Measurements from ENCODE around the gene CDKN2D. TPM values are rescaled to one million over a fixed set of nuclear protein-coding genes. Genes with fewer than 3 reads are reported as not detected.

Gene CDKN2D
- total RNA-seq, 1 experiment from 2014 or later: 2.3 TPM

DNA sequence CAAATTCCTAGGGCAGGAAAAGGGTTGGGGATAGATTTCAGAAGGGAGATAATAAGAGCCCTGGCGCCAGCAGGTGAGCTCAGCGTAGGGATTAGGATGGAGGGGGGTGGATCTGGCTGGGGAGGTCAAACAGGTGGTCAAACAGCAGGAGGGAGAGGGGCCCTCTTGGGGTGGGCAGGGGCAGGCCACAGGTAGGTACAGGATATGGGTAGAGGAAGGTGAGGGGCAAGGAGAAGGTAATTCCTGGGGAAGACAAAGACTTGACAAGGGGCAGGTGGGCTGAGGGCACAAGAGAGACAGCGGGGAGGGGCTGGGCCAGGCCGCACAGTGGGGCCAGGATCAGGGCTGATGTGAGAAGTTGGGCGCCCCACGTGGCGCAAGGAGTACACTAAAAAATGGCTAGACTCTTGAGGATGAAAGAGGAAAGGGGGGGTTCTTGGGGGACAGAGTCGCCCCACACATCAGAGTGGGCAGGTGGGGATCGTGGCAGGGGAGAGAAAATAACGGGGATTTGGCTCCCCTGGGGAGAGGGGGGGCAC lies 3.7 kb downstream of the CDKN2D start:
- H3K4me2 ChIP-seq (ENCODE audit: low read depth, low read length, poor library complexity, severe bottlenecking): peak overlapping the region; percentile 92
- peaks cover 40% of the 10 kb centered on the region for H3K4me1 ChIP-seq (ENCODE audit: low read length)
- H2AFZ ChIP-seq (ENCODE audit: low read length): peak overlapping the region; percentile 32; the same call in 1 of the 2 replicates
- no peaks in the 10 kb centered on the region for H3K9me3 ChIP-seq (ENCODE audit: low read length)
- H3K4me3 ChIP-seq (ENCODE audit: low read length): peak overlapping the region; percentile 99
- H3K27me3 ChIP-seq (ENCODE audit: low read length): no peaks in the 10 kb centered on the region
- DNase-seq: peak; percentile 85
- peaks cover 20% of the 10 kb centered on the region for H3K79me2 ChIP-seq (ENCODE audit: low read length)
- H3K9ac ChIP-seq (ENCODE audit: low read length): peak overlapping the region; percentile 95
- H3K36me3 ChIP-seq (ENCODE audit: insufficient read depth, low read length): peaks cover 20% of the 10 kb centered on the region
- peak overlapping the region; percentile 73 for H3K27ac ChIP-seq (ENCODE audit: low read length)
- no peaks in the 10 kb centered on the region for H3K9me2 ChIP-seq (replicated peaks; ENCODE audit: insufficient read depth, low read length)
- no peaks in the 10 kb centered on the region; the same call in 1 of the 2 replicates for H4K20me1 ChIP-seq (ENCODE audit: insufficient read depth, low read depth, low read length)

DNA sequence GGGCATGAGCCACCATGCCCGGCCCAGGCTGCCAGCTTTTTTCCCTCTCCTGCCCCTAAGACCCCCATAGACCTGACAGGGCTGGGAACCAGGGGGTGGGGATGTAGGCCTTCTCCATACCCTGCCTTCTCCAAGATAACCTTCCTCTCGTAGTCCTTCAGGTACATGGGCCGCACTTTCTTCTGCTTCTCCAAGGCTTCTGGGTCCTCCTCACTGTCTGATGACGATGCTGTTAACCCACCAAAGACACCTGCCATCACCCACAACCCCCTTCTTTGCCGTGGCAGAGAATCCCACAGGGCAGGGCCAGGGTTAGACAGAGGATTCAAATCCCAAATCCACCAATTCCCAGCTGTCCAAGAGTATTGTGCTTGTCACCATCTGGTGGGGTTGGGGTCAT lies 6.2 kb downstream of the CDKN2D start:
- Histone ChIP-seq H3K9ac (ENCODE audit: low read length) (no peak overlapping the region), H3K36me3 (ENCODE audit: insufficient read depth, low read length) (peaks cover 27% of the 10 kb centered on the region), H3K4me2 (ENCODE audit: low read depth, low read length, poor library complexity, severe bottlenecking) (no peak overlapping the region), H2AFZ (ENCODE audit: low read length) (no peak overlapping the region), H4K20me1 (ENCODE audit: insufficient read depth, low read depth, low read length) (peaks cover 6% of the 10 kb centered on the region; the same call in 1 of the 2 replicates), H3K27me3 (ENCODE audit: low read length) (no peaks in the 10 kb centered on the region), H3K9me3 (ENCODE audit: low read length) (no peaks in the 10 kb centered on the region), H3K27ac (ENCODE audit: low read length) (no peak overlapping the region), H3K9me2 (replicated peaks; ENCODE audit: insufficient read depth, low read length) (no peaks in the 10 kb centered on the region), H3K79me2 (ENCODE audit: low read length) (peaks cover 20% of the 10 kb centered on the region), H3K4me1 (ENCODE audit: low read length) (peaks cover 24% of the 10 kb centered on the region), H3K4me3 (ENCODE audit: low read length) (no peak overlapping the region)
- DNase-seq: no peak

DNA sequence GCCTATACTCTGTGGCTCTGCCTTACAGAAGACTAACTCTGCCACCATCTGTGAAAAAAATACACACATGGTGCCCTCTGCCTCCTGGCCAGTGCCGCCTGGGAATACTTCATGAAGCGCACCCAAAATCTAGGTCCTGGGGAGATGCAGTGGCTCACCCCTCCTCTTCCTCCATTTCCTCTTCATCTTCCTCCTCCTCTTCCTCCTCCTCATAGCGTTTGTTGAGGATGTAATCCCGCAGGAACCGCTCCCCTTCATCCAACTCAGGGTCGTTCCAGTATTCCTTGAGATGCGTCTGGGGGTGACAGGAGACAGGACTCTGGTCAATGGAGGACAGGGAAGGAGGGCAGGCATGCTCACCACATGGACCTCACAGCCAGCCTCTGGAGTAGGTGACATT lies 8.6 kb downstream of the CDKN2D start:
- peaks cover 9% of the 10 kb centered on the region for H3K4me1 ChIP-seq (ENCODE audit: low read length)
- H3K9ac ChIP-seq (ENCODE audit: low read length): no peak overlapping the region
- H3K27ac ChIP-seq (ENCODE audit: low read length): no peak overlapping the region
- H2AFZ ChIP-seq (ENCODE audit: low read length): no peak overlapping the region
- peaks cover 6% of the 10 kb centered on the region; the same call in 1 of the 2 replicates for H4K20me1 ChIP-seq (ENCODE audit: insufficient read depth, low read depth, low read length)
- H3K79me2 ChIP-seq (ENCODE audit: low read length): peaks cover 14% of the 10 kb centered on the region
- H3K4me2 ChIP-seq (ENCODE audit: low read depth, low read length, poor library complexity, severe bottlenecking): no peak overlapping the region
- H3K36me3 ChIP-seq (ENCODE audit: insufficient read depth, low read length): peaks cover 30% of the 10 kb centered on the region
- H3K9me2 ChIP-seq (replicated peaks; ENCODE audit: insufficient read depth, low read length): no peaks in the 10 kb centered on the region
- H3K27me3 ChIP-seq (ENCODE audit: low read length): no peaks in the 10 kb centered on the region
- DNase-seq: no peak
- H3K4me3 ChIP-seq (ENCODE audit: low read length): no peak overlapping the region
- no peaks in the 10 kb centered on the region for H3K9me3 ChIP-seq (ENCODE audit: low read length)

DNA sequence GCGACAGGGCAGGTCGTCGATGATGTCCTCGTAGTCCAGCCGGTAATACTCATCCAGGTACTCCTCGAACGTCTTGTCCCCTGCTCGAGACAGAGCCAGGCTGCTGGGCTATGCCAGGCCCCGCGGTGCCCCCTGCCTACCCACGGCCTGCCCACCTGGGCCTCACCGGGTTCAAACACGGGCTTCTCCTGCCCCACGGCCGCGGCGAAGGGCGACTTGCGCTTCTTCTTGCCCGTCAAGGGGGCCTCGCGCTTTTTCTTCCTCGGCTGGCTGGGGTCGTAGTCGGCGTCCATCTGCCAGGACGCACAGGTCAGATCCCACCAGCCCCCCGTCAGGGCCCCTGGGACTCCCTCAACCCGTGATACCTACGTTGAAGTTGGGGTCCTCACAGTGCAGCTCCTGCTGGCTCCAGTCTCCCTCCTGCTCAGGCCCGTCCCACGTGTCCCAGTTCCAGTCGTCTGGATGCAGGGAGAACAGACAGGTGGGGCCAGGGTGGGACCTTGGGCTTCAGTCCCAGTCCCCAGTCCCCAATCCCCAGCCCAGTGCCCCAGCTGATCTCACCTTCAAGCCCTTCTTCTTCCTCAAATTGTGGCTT lies 11.1 kb downstream of the CDKN2D start:
- H3K9me3 ChIP-seq (ENCODE audit: low read length): no peaks in the 10 kb centered on the region
- H3K27ac ChIP-seq (ENCODE audit: low read length): no peak overlapping the region
- DNase-seq: no peak
- H3K4me2 ChIP-seq (ENCODE audit: low read depth, low read length, poor library complexity, severe bottlenecking): no peak overlapping the region
- H3K27me3 ChIP-seq (ENCODE audit: low read length): no peaks in the 10 kb centered on the region
- H4K20me1 ChIP-seq (ENCODE audit: insufficient read depth, low read depth, low read length): peaks cover 6% of the 10 kb centered on the region; the same call in 1 of the 2 replicates
- H3K4me1 ChIP-seq (ENCODE audit: low read length): no peaks in the 10 kb centered on the region
- no peak overlapping the region for H3K4me3 ChIP-seq (ENCODE audit: low read length)
- peaks cover 31% of the 10 kb centered on the region for H3K36me3 ChIP-seq (ENCODE audit: insufficient read depth, low read length)
- H3K9me2 ChIP-seq (replicated peaks; ENCODE audit: insufficient read depth, low read length): no peaks in the 10 kb centered on the region
- no peak overlapping the region for H2AFZ ChIP-seq (ENCODE audit: low read length)
- H3K79me2 ChIP-seq (ENCODE audit: low read length): no peaks in the 10 kb centered on the region
- H3K9ac ChIP-seq (ENCODE audit: low read length): no peak overlapping the region

DNA sequence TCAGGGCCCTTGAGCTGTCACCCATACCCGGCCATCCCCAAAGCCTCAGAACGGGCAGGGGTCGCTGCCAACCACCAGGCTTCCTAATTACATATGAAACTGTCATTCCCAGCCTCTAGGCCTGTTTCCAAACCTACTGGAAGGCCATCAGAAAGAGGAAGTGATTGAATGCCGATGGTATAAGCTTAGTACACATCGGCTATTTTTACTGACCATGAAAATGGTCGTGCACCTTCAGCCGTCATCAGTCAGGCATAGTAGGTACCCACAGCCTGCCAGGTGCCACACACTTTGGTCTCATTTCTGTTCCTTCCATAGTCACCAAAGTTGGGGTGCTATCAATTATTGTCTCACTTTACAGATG lies 13.2 kb downstream of the CDKN2D start:
- no peak overlapping the region for H3K9ac ChIP-seq (ENCODE audit: low read length)
- H3K4me2 ChIP-seq (ENCODE audit: low read depth, low read length, poor library complexity, severe bottlenecking): no peak overlapping the region
- H2AFZ ChIP-seq (ENCODE audit: low read length): no peak overlapping the region
- H3K9me3 ChIP-seq (ENCODE audit: low read length): no peaks in the 10 kb centered on the region
- no peaks in the 10 kb centered on the region for H3K9me2 ChIP-seq (replicated peaks; ENCODE audit: insufficient read depth, low read length)
- H3K36me3 ChIP-seq (ENCODE audit: insufficient read depth, low read length): peaks cover 30% of the 10 kb centered on the region
- H3K27me3 ChIP-seq (ENCODE audit: low read length): no peaks in the 10 kb centered on the region
- no peaks in the 10 kb centered on the region for H3K79me2 ChIP-seq (ENCODE audit: low read length)
- H3K4me1 ChIP-seq (ENCODE audit: low read length): no peaks in the 10 kb centered on the region
- H3K4me3 ChIP-seq (ENCODE audit: low read length): no peak overlapping the region
- 0 out of 2 replicates have a peak, but pooled peaks cover 6% of the 10 kb centered on the region for H4K20me1 ChIP-seq (ENCODE audit: insufficient read depth, low read depth, low read length)
- no peak overlapping the region for H3K27ac ChIP-seq (ENCODE audit: low read length)
- DNase-seq: no peak

DNA sequence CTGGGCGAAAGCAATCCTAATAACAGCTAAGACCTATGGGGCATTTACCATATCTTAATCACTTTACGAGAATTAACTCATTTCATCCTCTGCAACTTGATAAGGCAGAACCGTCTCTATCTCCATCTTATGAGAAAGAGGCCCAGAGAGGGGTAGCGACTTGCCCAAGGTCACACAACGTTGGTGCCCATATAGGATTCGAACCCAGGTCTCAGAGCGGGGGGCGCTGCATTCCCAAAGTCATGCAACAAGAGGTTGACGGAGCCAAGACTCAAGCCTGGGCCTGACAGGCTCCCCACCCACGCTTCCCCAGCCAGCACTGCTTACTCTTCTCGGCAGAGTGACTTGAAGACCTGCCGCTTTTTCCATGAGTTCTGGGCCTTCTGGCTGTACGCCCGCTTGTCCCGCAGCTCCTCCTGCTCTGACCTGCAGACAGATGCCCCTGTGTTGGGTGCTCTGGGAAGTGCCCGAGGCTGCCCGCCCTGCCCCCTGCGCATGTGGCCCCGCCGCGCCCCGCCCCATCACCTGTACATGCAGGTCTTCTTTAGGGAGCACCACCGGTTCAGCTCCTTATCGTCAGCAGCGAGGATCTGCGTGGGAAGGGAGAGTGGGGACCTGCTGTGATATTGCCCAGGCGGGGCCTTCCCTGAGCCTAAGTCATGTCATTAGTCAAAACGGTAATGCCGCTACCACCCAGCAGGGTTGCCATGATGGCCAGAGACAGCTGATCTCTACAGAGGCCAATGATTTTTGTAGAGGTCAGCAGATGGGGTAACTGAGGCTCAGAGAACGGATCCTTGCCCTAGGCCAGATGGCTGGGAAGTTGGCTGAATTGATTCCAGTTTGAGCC lies 13.8 kb downstream of the CDKN2D start:
- H3K4me3 ChIP-seq (ENCODE audit: low read length): no peak overlapping the region
- H3K4me2 ChIP-seq (ENCODE audit: low read depth, low read length, poor library complexity, severe bottlenecking): no peak overlapping the region
- no peaks in the 10 kb centered on the region for H3K9me2 ChIP-seq (replicated peaks; ENCODE audit: insufficient read depth, low read length)
- H3K36me3 ChIP-seq (ENCODE audit: insufficient read depth, low read length): peaks cover 26% of the 10 kb centered on the region
- no peaks in the 10 kb centered on the region for H3K4me1 ChIP-seq (ENCODE audit: low read length)
- no peak for DNase-seq
- 0 out of 2 replicates have a peak, but pooled peaks cover 6% of the 10 kb centered on the region for H4K20me1 ChIP-seq (ENCODE audit: insufficient read depth, low read depth, low read length)
- no peak overlapping the region for H2AFZ ChIP-seq (ENCODE audit: low read length)
- no peaks in the 10 kb centered on the region for H3K9me3 ChIP-seq (ENCODE audit: low read length)
- H3K27ac ChIP-seq (ENCODE audit: low read length): no peak overlapping the region
- no peaks in the 10 kb centered on the region for H3K79me2 ChIP-seq (ENCODE audit: low read length)
- H3K9ac ChIP-seq (ENCODE audit: low read length): no peak overlapping the region
- no peaks in the 10 kb centered on the region for H3K27me3 ChIP-seq (ENCODE audit: low read length)

DNA sequence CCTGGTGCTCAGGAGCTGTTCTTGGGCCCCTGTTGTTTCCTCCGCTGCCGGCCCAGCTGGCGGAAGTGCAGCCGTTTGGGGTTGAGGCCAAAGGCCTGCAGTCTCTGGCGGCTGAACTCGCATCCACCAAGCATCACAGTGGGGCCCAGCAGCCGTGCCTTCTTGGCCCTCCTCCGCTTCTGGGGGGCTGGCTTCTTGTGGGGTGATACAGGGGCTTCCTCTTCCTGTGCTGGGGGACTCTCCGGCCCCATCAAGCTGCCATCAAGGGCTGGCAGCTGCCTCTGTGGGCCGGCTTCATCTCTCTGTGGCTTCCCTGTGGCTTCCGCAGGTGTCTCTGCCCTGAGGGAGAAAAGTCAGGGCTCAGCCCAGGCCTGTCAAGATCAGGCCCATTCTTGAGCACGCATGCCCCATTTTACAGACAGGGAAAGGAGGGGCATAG lies 14.8 kb downstream of the CDKN2D start:
- no peak overlapping the region for H2AFZ ChIP-seq (ENCODE audit: low read length)
- H3K27me3 ChIP-seq (ENCODE audit: low read length): no peaks in the 10 kb centered on the region
- no peak overlapping the region for H3K4me3 ChIP-seq (ENCODE audit: low read length)
- no peak overlapping the region for H3K9ac ChIP-seq (ENCODE audit: low read length)
- no peak overlapping the region for H3K27ac ChIP-seq (ENCODE audit: low read length)
- H4K20me1 ChIP-seq (ENCODE audit: insufficient read depth, low read depth, low read length): no peaks in the 10 kb centered on the region
- no peak for DNase-seq
- H3K79me2 ChIP-seq (ENCODE audit: low read length): no peaks in the 10 kb centered on the region
- H3K4me2 ChIP-seq (ENCODE audit: low read depth, low read length, poor library complexity, severe bottlenecking): no peak overlapping the region
- peaks cover 19% of the 10 kb centered on the region for H3K36me3 ChIP-seq (ENCODE audit: insufficient read depth, low read length)
- H3K4me1 ChIP-seq (ENCODE audit: low read length): no peaks in the 10 kb centered on the region
- H3K9me2 ChIP-seq (replicated peaks; ENCODE audit: insufficient read depth, low read length): no peaks in the 10 kb centered on the region
- no peaks in the 10 kb centered on the region for H3K9me3 ChIP-seq (ENCODE audit: low read length)

DNA sequence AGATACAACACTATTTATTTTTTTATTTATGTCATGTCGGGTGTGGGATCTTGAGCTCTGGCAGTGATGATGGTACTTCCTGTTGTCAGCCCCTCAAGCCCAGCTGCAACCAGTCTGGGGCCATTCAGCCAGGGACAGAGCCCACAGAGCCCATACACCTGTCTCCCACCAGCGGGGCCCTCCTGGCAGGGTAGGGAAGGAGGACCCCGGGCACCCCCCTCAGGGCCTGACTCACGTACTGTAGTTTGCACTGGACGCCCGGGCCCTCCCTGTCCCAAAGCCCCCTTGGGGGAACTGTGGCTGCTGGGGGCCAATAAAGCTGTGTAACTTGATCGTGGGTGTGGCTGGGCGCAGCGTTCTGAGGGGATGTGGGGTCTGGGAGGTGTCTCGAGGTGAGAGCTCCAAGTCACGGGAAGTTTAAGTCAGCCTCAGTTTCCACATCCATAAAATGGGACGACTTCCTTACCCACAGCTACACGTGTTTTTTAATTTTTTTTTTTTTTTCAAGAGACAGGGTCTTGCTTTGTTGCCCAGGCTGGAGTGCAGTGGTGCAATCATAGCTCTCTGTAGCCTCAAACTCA lies 15.6 kb downstream of the CDKN2D start:
- Histone ChIP-seq H3K36me3 (ENCODE audit: insufficient read depth, low read length) (peaks cover 26% of the 10 kb centered on the region), H4K20me1 (ENCODE audit: insufficient read depth, low read depth, low read length) (no peaks in the 10 kb centered on the region), H3K9me2 (replicated peaks; ENCODE audit: insufficient read depth, low read length) (no peaks in the 10 kb centered on the region), H3K27ac (ENCODE audit: low read length) (no peak overlapping the region), H3K27me3 (ENCODE audit: low read length) (no peaks in the 10 kb centered on the region), H3K79me2 (ENCODE audit: low read length) (no peaks in the 10 kb centered on the region), H3K4me2 (ENCODE audit: low read depth, low read length, poor library complexity, severe bottlenecking) (no peak overlapping the region), H3K4me3 (ENCODE audit: low read length) (no peak overlapping the region), H3K9ac (ENCODE audit: low read length) (no peak overlapping the region), H3K9me3 (ENCODE audit: low read length) (no peaks in the 10 kb centered on the region), H3K4me1 (ENCODE audit: low read length) (no peaks in the 10 kb centered on the region), H2AFZ (ENCODE audit: low read length) (no peak overlapping the region)
- peak; percentile 68 for DNase-seq
